ENCODE data around the gene CAPZB.

Gene CAPZB

DNA sequence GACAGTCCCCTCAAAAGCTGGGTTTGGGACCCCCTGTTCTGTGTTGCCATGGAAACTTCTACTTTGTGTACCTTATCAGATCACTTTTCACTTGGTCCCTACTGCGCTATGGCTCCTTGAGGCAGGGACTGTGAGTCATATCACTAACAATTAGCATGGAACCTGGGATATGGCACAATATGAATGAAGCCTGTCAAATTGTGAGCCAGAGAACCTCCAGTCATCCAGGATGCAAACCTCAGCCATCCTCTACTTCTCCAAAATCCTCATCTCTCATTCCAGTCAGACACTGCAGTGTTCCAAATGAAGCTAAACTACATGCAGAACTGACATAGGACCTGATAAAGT lies 11.2 kb upstream of the CAPZB start:
- TF ChIP-seq, protein P1, sequence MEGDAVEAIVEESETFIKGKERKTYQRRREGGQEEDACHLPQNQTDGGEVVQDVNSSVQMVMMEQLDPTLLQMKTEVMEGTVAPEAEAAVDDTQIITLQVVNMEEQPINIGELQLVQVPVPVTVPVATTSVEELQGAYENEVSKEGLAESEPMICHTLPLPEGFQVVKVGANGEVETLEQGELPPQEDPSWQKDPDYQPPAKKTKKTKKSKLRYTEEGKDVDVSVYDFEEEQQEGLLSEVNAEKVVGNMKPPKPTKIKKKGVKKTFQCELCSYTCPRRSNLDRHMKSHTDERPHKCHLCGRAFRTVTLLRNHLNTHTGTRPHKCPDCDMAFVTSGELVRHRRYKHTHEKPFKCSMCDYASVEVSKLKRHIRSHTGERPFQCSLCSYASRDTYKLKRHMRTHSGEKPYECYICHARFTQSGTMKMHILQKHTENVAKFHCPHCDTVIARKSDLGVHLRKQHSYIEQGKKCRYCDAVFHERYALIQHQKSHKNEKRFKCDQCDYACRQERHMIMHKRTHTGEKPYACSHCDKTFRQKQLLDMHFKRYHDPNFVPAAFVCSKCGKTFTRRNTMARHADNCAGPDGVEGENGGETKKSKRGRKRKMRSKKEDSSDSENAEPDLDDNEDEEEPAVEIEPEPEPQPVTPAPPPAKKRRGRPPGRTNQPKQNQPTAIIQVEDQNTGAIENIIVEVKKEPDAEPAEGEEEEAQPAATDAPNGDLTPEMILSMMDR (IDR thresholded peaks at IDR 0.05; ENCODE audit: low read length, missing control alignments), result no peak
- DNase-seq (ENCODE audit: low read depth), result no peak
- H3K4me3 ChIP-seq (replicated peaks; ENCODE audit: low read depth, low read length), result no peak overlapping the region

- H3K4me3 ChIP-seq (replicated peaks; ENCODE audit: low read depth, low read length), result no peak overlapping the region
Observed at GRCh38 chr1:19495799-19496526, 10.6 kb upstream of the CAPZB start.

GRCh38 chr1:19495000-19495656 lies 9.8 kb upstream of the CAPZB start:
- peak; percentile 81 for DNase-seq (ENCODE audit: low read depth)
- H3K4me3 ChIP-seq (replicated peaks; ENCODE audit: low read depth, low read length), result no peak overlapping the region
- TF ChIP-seq, protein P1 (IDR thresholded peaks at IDR 0.05; ENCODE audit: low read length, missing control alignments), result no peak

More at GRCh38 chr1:19495799-19496526, 10.6 kb upstream of the CAPZB start:
- peak; percentile 37 for DNase-seq (ENCODE audit: low read depth)
- TF ChIP-seq, protein P1 (IDR thresholded peaks at IDR 0.05; ENCODE audit: low read length, missing control alignments), result no peak

DNA sequence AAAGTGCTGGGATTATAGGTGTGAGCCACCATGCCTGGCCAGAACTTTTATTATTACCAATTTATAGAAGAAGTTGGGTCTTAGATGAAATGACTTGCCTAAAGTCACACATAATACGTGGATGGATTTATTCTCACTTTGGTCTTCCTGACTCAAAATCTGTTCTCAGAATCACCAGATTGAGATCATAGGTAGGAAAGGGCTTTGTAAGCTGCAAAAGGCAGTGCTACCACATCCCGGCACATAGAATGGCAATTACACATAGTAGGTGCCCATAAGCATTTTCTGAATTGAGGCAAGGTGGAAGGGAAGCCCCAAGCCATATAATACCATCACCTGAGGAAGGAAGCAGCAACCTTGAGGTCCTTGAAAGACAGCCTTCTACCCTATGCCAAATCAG lies 8.2 kb upstream of the CAPZB start:
- no peak overlapping the region for H3K4me3 ChIP-seq (replicated peaks; ENCODE audit: low read depth, low read length)
- TF ChIP-seq, protein P1 (IDR thresholded peaks at IDR 0.05; ENCODE audit: low read length, missing control alignments), result no peak
- no peak for DNase-seq (ENCODE audit: low read depth)

GRCh38 chr1:19489996-19490395 lies 4.7 kb upstream of the CAPZB start:
- H3K4me3 ChIP-seq (replicated peaks; ENCODE audit: low read depth, low read length), result no peak overlapping the region
- DNase-seq (ENCODE audit: low read depth), result no peak
- TF ChIP-seq, protein P1 (IDR thresholded peaks at IDR 0.05; ENCODE audit: low read length, missing control alignments), result no peak

- no peak overlapping the region for H3K4me3 ChIP-seq (replicated peaks; ENCODE audit: low read depth, low read length)
- peak; percentile 55 for DNase-seq (ENCODE audit: low read depth)
- TF ChIP-seq, protein P1 (IDR thresholded peaks at IDR 0.05; ENCODE audit: low read length, missing control alignments), result no peak
Observed at GRCh38 chr1:19488136-19488535, 2.8 kb upstream of the CAPZB start.

All from fibroblast of pulmonary artery (primary cell).